ENCODE measurements around the gene ALDH1B1.

DNA sequence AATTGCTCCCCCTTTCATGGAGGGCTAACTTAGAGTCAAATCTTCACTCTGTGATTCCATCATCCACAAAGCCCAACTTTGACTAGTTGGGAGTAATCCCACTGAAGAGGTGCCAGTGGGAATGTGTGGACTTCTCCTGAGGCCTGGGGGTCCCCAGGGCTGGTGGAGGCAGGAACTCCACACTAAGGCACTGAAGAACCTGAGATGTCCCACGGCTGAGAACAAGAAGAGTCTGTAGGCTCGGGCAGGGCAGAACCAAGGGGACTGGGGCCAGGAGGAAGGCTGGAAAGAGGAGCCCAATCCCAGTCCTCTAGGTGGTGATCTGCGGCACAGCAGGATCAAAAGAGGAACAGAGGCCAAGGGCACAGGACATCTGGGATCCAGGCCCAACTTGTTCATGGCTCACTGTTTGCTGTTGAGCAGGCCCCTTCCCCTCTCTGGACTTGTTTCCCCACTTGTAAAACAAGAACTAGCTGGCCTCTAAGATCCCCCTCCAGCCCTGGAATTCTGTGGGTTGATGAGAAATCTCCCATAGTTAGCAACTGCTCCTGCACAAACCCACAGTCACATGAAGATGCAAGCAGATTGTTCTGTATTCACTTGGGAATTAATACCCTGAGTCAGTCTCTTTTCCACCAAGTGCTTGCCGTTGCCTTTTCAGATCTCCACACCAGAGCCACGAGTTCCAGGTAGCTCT, 32.7 kb upstream of the ALDH1B1 start:
- TF ChIP-seq ZNF737 (CRISPR knock-in tag; IDR thresholded peaks at IDR 0.05; ENCODE audit: borderline replicate concordance) (no peak), TBL1XR1 (IDR thresholded peaks at IDR 0.05; ENCODE audit: borderline replicate concordance, low read length, partially characterized antibody) (no peak), KMT2B (CRISPR knock-in tag; IDR thresholded peaks at IDR 0.05) (no peak), RAD21 (CRISPR knock-in tag; IDR thresholded peaks at IDR 0.05) (no peak), CENPX (CRISPR knock-in tag; IDR thresholded peaks at IDR 0.05) (no peak), RCOR2 (CRISPR knock-in tag; IDR thresholded peaks at IDR 0.05) (no peak), CC2D1A (CRISPR knock-in tag; IDR thresholded peaks at IDR 0.05) (no peak), TAF1 (CRISPR knock-in tag; IDR thresholded peaks at IDR 0.05) (no peak)
- TF ChIP-seq, protein P1, sequence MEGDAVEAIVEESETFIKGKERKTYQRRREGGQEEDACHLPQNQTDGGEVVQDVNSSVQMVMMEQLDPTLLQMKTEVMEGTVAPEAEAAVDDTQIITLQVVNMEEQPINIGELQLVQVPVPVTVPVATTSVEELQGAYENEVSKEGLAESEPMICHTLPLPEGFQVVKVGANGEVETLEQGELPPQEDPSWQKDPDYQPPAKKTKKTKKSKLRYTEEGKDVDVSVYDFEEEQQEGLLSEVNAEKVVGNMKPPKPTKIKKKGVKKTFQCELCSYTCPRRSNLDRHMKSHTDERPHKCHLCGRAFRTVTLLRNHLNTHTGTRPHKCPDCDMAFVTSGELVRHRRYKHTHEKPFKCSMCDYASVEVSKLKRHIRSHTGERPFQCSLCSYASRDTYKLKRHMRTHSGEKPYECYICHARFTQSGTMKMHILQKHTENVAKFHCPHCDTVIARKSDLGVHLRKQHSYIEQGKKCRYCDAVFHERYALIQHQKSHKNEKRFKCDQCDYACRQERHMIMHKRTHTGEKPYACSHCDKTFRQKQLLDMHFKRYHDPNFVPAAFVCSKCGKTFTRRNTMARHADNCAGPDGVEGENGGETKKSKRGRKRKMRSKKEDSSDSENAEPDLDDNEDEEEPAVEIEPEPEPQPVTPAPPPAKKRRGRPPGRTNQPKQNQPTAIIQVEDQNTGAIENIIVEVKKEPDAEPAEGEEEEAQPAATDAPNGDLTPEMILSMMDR (CRISPR knock-in tag; IDR thresholded peaks at IDR 0.05) = peak; percentile 11; the same call in 1 of the 2 replicates

Measured in HepG2 (cell line).